Epithelial cell of prostate (primary cell): ENCODE results near the gene NRAP.

Source experiments
- DNase-seq: peaks from one replicate; pipeline ENCODE4 v3.0.0-alpha.2; 2011; ENCODE audit warnings: low read depth, low spot score
- H3K27ac ChIP-seq: fragments of 450-650 bp; 2 replicates; pipeline ENCODE4 v1.5.1; 2017; ENCODE audit warnings: mild to moderate bottlenecking

NRAP gene

DNA sequence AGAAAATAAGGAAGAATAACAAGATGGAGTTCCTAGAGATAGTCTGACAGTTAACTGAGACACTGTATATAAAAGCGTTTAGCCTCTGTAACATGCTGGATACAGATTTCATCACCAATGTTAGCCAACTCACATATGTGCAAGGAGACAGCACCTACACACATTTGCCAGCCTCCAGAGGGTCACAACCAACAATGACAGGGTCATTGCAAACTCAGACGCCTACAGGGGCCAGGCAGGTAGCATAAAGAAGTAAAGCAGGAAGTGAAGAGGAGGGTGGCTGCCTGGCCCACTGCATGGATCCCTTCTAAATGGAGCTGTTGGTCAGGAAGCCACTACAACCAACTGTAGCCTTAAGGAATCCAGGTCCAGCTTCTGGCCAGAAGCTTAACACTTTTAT, 50.4 kb downstream of the NRAP start:
- no peak for DNase-seq
- no peak overlapping the region for H3K27ac ChIP-seq

DNA sequence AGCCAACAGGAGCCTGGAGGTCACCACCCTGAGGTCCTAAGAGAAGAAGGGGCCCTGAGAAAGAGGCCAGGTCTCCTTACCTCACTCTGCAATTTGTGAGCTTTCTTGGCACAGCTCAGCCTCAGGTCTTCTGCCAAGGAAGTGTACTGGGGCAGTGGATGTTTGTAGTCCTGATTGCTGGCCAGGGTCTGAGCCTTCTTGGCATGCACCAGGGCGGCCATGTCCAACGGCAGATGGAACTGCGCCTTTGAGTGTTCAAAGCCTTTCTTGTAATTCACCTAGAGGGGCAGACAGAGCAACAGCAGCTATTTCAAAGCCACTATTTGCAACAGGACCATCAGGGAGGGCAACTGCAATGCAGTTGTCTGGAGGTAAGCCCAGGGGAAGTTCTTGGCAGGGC, 51.7 kb downstream of the NRAP start:
- DNase-seq = no peak
- H3K27ac ChIP-seq = no peak overlapping the region

DNA sequence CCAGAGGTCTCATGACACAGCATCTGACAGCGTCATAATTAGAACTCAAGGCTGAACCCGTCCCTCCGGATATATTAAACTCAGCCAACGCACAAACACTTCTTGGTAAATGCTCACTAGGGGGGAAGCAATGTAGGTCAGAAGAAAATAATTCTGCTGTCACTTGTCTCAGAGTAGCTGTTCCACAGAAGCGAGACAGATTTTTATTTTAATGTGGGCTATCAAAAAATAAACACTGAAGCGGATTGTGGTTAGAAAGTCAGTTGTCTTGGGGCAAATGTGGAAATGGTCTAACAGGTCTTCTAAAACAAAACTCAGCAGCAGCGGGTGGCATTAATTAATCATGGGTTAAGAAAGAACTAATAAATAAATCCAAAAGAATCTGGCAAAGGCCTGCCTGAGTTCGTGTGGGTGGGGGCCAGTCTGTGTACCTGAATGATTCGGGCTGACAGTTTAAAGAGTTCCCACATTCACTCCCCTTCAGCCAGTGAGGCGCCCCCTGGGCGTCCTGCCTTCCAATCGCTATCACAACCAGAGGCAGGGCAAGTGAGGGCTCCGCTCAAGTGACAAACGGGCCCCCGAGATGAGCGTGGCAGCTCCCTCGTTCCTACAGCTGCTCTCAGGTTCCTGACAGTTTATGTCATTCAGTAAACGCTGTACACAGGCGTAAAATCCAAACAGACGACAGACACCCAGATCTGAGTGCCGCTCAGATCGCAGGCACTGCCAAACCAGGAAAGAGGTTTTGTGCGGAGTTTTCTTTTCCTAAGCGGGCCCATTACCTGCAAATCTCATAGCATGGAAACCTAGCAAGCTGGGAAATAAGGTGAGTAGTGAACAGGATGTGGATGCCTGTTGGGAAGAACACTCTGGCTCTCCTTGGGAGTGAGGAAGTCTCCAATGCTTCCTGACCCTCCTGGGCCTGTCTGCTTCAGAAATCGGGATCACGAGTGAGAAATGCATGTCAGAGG, 52.9 kb downstream of the NRAP start:
- no peak overlapping the region for H3K27ac ChIP-seq

DNA sequence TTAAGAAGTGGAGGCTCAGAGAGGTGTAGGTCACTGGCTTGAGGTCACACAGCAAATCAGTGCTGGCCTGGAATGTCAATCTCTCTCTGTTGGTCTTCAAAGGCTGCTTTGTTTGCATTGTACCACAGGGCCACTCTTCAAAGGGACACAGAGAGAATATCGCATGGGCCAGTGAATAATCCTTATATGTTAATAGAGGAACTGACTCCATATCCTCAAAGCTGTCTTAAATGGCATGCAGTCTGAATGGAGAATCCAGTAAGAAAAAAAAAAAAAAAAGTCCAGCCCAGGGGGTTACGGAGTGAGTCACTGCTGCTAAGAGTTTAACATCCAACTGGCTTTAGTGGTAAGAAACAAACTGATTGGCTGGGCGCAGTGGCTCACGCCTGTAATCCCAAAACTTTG, 54.1 kb downstream of the NRAP start:
- DNase-seq = no peak
- H3K27ac ChIP-seq = no peak overlapping the region

More for the DNA sequence above, 52.9 kb downstream of the NRAP start:
- DNase-seq = no peak

DNA sequence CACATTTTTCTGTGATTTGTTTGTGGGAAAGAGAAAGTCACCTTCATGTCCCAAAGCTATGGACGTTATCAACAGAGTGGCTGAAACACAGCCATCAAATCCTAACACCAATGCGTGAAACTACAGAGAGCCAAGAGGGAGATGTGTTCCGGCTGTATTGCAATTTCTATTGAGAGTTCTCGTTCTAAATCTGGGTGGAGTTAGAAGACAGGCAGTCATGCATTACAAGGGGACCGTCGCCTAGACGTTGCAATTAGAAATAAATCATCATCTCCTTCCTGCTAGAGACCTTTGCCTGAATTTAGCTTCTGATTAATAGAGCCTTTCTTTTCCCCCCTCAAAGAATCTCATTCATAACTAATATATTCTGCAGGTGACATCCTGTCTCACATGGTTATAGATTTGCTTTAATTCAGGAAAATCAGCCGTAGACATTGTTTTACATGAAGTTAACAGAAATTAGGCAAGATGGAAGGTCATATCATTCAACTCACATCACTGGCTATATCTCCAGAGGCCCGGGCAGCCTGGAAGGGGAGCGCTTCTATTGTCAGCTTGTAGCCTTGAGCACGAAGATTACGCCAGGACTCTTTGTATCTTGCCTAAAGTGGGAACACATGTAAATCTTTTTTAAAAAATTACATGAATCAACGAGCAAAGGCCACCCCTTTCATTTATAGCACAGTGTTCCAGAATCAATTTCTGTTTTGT, 58.4 kb downstream of the NRAP start:
- H3K27ac ChIP-seq = no peak overlapping the region
- DNase-seq = no peak

DNA sequence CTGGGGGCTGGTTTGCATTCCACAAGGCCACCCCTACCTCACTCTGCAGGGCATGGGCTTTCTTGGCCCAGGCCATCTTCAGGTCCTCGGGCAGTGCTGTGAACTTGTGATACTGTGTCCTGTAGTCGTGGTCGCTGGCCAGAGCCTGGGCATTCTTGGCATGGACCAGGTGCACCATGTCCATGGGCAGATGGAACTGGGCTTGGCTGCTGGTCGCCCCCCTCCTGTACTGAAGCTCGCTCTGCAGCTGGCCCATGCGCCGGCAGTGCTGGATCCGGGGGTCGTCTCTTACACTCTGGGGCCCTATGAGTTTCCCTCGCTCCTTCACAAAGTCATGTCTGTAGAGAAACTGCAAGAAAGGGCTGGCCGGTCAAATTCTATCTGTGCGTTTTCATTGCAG, 59.3 kb downstream of the NRAP start:
- no peak for DNase-seq
- no peak overlapping the region for H3K27ac ChIP-seq

DNA sequence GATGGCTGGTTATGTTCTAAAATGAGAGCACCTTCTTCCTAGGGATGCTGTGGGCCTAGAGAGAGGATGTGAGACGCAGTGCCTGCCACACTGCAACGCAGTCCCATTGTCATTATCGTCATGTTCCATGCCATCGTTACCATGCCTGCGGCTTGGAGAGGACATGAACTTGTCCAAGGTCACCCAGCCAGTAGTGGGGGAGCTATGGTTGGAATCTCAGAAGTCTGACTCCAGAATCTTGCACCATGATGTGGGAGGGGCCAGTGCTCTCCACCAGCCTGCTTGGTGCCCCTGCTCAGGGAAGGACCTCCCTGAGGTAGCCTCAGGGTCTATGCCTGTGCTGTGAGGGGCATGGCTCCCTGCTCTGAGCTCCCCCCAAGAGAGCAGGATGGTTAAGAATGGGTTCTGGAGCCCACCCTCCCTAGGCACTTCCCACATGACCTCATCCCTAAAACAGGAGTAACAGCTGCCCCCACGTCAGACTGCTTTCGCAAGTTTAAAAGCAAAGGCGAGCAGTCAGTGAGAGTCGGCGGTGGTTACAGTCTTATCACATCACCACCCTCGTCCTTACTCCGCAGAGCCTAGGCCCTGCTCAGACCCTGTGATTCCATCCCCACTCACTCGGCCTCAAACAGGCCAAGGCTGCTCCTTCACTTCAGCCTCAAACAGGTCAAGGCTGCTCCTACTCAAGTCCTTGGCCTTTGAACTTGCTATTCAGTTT, 60.6 kb downstream of the NRAP start:
- no peak for DNase-seq
- no peak overlapping the region for H3K27ac ChIP-seq

DNA sequence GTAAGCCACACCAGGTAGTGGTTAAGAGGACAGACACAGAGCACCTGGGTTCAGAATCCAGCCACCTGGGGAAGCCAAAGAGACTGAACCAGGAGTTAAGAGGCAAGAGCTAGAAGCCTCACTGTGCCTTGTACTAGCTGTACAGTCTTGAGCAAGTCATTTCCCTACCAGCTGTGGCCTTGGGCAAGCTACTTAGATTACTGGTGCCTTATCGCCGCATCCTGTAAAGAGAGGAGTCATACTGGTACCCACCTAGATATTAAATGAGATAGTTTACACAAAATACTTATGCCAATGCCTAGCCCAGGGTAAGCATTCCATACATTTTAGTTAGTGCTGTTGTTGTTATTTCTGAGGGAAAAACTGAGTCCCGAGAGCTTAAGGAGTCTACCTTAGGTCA, 63.3 kb downstream of the NRAP start:
- H3K27ac ChIP-seq = no peak overlapping the region
- no peak for DNase-seq

DNA sequence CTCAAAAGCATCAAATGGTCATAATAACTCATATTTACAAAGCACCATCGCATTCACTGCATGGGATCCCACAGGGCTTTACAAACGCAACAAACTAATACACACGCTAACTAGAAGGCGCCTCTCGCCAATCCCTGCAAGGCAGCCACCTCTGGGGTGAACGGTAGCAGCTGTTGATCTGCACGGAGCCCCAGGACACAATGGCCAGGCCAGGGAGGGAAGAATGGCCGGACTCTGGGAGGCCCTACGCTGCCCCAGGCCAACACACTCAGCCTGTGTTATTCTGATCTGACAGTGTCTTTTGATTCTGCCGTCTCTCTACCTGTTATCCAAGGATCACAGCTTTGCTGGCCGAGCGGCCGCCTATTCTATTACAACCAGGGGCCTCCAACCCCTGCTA, 69.2 kb downstream of the NRAP start:
- no peak for DNase-seq
- no peak overlapping the region for H3K27ac ChIP-seq

DNA sequence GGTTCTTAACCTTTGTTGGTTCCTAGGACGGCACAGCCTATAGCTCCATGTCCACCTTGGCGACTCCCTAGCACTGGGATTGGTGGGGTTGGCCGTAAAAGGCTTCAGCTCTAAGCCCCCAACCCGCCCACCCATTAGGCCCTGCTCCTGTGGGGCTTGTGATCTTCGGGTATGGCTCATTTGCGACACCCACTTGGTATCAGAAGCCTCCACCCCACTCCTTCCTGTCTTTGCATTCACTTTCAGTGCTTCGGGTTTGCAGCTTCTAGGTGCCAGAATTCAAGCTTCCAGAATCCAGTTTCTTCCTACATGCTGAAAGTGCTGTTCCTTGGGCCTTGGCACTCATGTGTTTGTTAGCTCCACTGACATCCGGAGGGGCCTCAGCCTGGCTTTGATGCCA, 71.5 kb downstream of the NRAP start:
- DNase-seq = no peak
- H3K27ac ChIP-seq = no peak overlapping the region

DNA sequence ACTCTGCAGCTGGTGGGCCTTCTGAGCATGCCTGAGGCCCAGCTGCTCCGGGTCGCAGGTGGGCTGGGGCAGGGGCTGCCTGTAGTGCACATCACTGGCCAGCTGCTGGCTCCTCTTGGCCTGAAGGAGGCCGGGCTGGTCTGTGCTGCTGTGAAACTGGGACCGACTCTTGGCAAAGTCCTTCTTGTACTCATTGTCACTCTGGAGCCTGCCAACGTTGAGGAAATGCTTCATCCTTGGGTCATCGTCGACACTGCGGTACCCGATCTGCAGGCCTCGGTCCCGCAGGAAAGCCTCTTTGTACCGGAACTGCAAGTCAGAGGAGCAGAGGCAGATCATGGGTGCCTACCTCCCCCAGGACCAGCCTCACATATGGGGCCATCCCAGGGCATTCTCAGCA, 73.3 kb downstream of the NRAP start:
- no peak overlapping the region for H3K27ac ChIP-seq
- no peak for DNase-seq

DNA sequence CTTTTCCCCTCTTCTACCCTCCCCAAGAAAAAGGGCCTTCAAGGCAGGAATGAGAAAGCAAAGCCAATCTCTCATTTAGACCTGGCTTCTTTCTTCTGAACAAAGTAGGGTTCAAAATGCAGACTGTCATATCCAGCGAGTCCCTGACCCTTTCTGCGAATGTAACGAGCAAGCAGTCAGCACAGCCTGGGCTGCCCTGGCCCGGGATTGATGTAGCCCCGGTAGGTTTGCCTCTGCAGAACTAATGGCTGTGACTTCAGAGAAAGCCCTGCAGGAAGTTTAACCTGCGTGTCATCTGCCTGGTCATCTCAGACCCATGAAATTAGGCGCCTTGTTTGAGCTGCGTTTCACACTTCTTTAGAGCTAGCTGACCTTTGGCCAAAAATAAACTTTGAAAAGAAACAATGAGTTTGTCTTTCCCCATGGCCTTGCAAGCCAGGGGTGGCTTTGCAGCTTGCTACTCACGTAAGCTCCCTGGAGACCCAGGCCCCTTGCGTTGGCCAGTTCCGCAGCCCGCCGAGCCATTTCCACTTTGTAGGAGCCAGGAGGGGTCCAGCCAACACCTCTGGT, 74.6 kb downstream of the NRAP start:
- DNase-seq = no peak
- H3K27ac ChIP-seq = no peak overlapping the region

DNA sequence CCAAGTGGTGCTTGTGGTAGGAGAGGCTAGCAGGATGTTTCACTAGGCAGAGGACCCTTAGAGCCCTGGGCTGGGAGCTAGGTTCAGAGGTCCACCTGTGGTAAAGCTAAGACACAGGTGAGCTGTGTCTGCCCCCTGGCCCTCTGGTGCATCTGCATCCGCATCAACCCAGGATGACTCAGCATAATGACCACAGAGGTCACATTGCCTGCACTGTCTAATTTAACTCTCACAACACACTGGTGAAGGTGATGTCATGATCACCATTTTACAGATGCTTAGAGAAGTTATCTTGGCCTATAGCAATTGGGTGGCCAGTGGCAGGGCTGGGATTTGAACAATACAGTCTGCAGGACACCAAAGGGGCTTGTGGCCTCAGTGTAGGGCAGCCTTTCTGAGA, 77.9 kb downstream of the NRAP start:
- no peak for DNase-seq
- no peak overlapping the region for H3K27ac ChIP-seq

DNA sequence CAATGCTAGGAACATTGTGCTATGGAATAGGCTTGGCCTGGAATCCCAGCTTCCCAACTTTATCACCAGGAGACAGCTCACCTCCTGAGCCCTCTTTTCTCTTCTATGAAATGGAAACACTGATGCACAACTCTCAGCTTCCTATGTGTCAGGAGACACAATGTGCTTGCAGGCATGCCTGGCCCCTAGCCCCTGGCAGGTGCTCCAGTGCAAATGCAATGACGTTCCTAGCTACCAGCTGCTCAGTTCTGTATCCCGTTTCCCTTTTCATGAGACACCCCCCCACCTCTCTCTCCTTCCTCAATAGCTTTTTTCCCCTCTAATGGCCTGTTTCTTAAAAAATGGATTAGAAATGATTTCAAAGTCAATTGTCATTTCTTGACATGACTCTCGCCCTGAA, 80.3 kb downstream of the NRAP start:
- no peak for DNase-seq
- no peak overlapping the region for H3K27ac ChIP-seq

DNA sequence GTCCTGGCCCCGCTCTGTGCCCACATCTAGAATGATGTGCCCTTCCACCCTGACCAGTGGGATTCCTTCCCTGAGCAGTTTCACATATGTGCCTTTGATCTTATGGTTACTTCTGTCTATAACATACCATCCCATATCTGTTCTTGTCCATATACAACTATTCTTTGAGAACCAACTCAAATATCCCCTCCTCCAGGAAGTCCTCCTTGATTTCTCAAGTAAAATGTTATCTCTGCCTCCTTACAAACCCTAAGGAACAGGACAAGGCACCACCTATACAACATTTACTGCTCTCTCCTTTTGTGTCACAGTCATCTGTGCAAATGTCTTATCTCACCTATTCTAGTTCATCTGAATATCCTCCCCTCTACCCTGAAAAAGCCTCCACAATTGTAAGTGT, 82.7 kb downstream of the NRAP start:
- no peak overlapping the region for H3K27ac ChIP-seq
- DNase-seq = no peak

DNA sequence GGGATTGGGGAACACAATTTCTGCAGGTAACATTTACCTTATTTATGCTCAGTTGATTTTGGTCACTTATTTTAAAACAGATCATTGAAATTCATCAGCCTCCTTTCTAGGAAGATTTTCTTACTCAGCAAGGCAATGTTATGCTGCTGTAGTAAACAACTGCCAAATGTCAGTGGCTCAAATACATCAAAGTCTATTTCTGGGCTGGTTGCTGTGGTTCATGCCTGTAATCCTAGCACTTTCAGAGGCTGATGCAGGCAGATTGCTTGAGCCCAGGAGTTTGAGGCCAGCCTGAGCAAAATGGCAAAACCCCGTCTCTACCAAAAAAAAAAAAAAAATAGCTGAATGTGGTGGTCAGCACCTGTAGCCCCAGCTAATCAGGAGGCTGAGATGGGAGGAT, 85.1 kb downstream of the NRAP start:
- H3K27ac ChIP-seq = no peak overlapping the region
- no peak for DNase-seq

DNA sequence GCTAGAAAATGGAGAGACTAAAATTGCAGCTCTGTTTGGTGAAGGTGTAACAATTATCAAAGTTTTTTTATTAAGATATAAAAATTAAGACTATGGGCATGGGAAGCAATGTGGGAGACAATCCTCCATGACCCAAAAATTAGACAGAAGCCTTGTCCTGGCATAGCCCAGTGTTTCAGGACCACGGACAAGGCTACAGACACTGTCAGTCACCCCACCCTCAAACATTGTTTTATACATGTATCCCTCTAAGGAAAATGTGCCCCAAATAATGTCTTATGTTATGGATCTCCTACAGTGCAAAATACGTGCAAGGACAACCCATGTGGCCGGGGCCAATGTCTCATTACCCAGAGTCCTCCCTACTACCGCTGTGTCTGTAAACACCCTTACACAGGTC, 87.0 kb downstream of the NRAP start:
- no peak for DNase-seq
- H3K27ac ChIP-seq = no peak overlapping the region

DNA sequence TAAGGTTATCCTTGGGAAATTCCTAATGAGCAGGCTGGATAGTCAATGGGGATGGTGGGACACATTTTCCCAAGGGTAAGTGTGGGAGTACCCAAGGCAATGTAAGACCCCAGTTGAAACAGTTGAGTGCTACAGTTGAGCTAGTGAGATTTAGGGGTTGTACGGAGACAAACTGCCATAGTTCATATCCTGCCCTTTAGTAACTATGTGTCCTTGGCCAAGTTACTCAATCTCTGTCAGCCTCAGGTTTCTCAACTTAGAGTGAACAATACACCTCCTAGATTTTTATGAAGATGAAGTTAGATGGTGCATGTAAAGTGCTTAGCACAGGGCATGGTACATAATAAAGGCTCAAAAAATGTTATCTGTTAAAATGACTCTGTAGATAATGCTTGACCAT, 90.5 kb downstream of the NRAP start:
- no peak for DNase-seq
- no peak overlapping the region for H3K27ac ChIP-seq

DNA sequence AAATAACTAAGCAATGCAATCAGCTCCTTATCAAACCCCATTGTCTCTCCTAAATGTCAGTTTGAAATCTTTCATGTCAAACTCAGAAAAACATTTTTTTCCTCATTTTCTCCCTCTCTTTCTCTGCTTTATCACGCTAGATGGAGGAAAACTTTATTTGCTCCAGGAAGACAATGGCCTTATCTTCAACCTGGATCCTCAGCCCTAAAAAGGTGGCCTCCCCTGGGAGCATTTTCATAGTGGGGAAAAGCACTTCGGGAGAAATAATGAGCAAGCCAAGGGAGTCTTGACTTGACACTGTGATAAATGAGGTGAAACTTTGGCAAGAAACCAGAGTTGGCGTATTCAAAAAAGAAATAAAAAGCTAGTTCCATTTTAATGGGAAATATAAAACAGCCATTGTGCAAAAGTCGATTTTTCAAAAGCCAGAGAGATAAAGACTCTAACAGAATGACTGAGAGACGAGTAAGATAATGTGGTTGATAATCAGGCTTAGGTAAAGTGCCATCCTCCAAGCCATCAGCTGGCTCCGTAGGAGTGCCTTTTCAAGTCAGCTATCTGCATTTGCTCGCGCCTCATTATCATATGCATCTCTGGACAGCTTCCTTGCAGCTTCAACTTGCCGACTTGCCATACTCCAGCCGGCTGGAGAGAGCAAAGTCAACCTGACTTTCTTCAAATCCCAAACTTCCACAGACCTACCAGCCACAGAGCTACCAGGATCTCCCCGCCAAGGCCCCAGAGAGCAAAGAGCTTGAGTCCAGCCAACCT, 91.1 kb downstream of the NRAP start:
- no peak for DNase-seq
- no peak overlapping the region for H3K27ac ChIP-seq

DNA sequence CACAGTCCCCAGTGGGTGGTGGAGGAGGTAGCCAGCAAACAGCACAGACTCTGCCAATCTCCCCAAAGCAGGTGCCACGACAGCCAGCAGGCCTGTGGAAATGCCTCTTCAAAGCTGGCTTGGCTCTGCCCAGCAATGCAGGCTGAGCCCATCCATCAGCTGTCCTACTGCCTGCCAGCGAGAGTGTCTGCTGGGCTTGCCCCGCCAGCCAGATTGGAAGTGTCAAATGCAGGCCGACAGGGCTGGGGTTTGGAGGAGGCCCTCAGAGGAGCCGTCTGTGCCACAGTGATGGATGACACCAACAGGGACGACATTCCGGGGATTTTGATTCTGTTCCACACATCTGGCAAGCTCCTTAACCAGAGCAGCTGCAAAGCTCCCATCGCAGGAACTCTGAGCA, 94.3 kb downstream of the NRAP start:
- H3K27ac ChIP-seq = no peak overlapping the region
- DNase-seq = no peak
